GM12891 (cell line): ENCODE results near the gene VSTM2L.

ENCODE experiments used
- DNase-seq: peaks from one replicate; pipeline ENCODE4 v3.0.0; 2011; ENCODE audit warnings: low spot score; ENCODE audit not compliant: insufficient read length
- FAIRE-seq: peaks from 2 replicates; lab custom pipeline; 2011; peaks lifted over from hg19 to GRCh38; lab: Jason Lieb, UNC
- PAX5 ChIP-seq: IDR thresholded peaks from 2 replicates; pipeline ENCODE4 v1.6.1; 2011; ENCODE audit warnings: low read length, moderate library complexity, mild to moderate bottlenecking; ENCODE audit not compliant: insufficient read depth, severe bottlenecking
- POLR2A ChIP-seq: IDR thresholded peaks from 2 replicates; pipeline ENCODE4 v1.6.1; 2011; ENCODE audit warnings: low read depth, low read length, control low read depth
- POLR2AphosphoS5 ChIP-seq: IDR thresholded peaks from 2 replicates; pipeline ENCODE4 v1.6.1; 2011; ENCODE audit warnings: low read depth, low read length, control low read depth
- POU2F2 ChIP-seq: IDR thresholded peaks from 2 replicates; pipeline ENCODE4 v1.6.1; 2011; ENCODE audit warnings: low read depth, mild to moderate bottlenecking, control low read depth, low read length, moderate library complexity
- SPI1 ChIP-seq: IDR thresholded peaks from 2 replicates; pipeline ENCODE4 v1.6.1; 2011; ENCODE audit warnings: low read depth, low read length, control low read depth
- TAF1 ChIP-seq: IDR thresholded peaks from 2 replicates; pipeline ENCODE4 v1.6.1; 2011; ENCODE audit warnings: low read depth, low read length, control low read depth

Gene VSTM2L

DNA sequence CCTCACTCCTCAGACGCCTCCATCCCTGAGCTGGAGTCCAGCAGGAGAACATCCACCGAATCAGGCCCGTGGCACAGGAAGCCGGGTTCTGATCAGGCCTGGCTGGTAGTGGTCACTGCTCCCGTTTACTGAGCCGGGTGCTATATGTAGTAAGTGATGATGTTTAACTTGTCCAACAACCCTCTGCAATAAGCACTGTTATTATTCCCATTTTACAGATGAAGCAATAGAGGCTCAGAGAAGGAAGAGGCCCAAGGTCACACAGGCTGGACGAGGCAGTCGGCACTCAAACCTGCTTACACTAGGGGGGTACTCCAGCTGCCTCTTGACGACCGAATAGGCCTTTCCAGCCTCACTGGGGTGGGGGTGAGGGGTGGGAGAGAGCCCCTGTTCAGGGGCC, 14.3 kb upstream of the VSTM2L start:
- no peak for FAIRE-seq
- DNase-seq, result no peak
- TF ChIP-seq SPI1, result no peak
- no peak for TF ChIP-seq POLR2A
- no peak for TF ChIP-seq PAX5
- TF ChIP-seq TAF1, result no peak
- no peak for TF ChIP-seq POLR2AphosphoS5
- no peak for TF ChIP-seq POU2F2

DNA sequence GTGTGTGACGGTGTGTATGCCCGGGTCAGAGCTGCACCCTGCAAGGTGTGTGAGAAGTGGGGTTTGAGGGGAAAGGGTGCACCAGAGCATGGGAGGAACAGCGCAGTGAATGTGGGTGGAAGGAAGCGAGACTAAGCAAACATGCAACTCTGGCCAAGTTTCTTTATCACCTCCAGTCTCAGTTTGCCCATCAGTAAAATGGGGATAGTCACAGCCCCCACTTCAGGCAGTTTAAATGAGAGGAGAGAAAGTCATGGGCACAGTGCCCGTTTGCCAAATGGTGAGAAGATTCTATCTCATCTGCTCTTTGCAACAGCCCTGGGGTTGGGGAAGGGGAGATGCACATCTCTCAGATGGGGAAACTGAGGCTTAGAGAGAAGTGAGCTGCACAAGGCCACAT, 12.8 kb upstream of the VSTM2L start:
- TF ChIP-seq POU2F2, result no peak
- TF ChIP-seq SPI1, result peak; percentile 30; the same call in 1 of the 2 replicates
- DNase-seq (no peak), FAIRE-seq (peak; percentile 86)

DNA sequence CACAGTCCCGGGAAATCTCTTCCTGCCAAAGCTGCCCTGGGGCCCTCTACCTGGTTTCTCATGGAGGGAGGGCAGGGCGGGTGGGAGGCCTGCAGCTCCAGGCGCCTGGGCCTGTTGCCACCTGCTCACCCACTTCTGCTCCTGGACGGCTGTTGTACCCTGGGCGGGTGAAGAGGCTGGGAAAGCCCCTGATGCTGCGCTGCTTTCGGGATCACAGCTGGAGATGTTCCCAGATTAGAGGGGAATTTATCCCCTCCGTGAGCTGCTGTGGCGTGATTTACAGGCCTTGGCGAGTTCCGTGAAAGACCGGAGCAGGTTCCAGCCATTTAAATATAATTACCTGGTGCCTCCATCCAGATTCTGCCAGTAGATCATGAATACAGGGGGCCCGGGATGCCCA, 12.3 kb upstream of the VSTM2L start:
- no peak for TF ChIP-seq PAX5
- TF ChIP-seq SPI1, result no peak
- no peak for TF ChIP-seq POLR2AphosphoS5
- no peak for TF ChIP-seq POU2F2
- TF ChIP-seq POLR2A, result no peak
- no peak for TF ChIP-seq TAF1
- FAIRE-seq (no peak), DNase-seq (no peak)

GRCh38 chr20:37892001-37892400, 10.9 kb upstream of the VSTM2L start:
- DNase-seq (no peak), FAIRE-seq (no peak)
- TF ChIP-seq POU2F2, result no peak
- no peak for TF ChIP-seq POLR2A
- no peak for TF ChIP-seq POLR2AphosphoS5
- TF ChIP-seq TAF1, result no peak
- TF ChIP-seq SPI1, result no peak
- TF ChIP-seq PAX5, result no peak

- DNase-seq (no peak), FAIRE-seq (no peak)
- no peak for TF ChIP-seq POLR2AphosphoS5
- no peak for TF ChIP-seq POU2F2
- TF ChIP-seq SPI1, result no peak
- TF ChIP-seq POLR2A, result no peak
- no peak for TF ChIP-seq TAF1
- no peak for TF ChIP-seq PAX5
These were observed 9.2 kb upstream of the VSTM2L start for GRCh38 chr20:37893566-37894241.

GRCh38 chr20:37894454-37894853, 8.5 kb upstream of the VSTM2L start:
- TF ChIP-seq POU2F2 (no peak), PAX5 (no peak), SPI1 (no peak), TAF1 (no peak), POLR2AphosphoS5 (no peak), POLR2A (no peak)
- no peak for FAIRE-seq
- DNase-seq, result no peak

DNA sequence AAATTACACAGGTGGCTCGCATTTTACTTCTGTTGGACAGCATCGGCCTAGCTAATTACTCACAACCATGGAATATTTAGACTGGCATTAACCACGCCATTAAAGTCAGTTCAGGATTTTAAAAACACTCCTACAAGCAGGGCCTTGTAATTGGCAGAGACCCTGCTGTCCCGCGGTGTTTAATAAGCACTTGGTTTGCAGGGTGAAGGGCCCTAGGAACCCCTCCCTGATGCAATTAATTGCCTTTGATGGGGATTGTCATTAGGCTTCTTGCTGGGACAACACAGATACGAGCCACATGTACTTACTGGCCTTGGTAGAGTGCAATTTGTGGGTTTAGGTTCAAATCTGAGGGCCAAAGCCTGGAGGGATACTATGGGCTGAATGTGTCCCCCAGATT, 7.8 kb upstream of the VSTM2L start:
- FAIRE-seq (no peak), DNase-seq (no peak)
- TF ChIP-seq PAX5, result no peak
- no peak for TF ChIP-seq TAF1
- no peak for TF ChIP-seq POU2F2
- TF ChIP-seq POLR2A, result no peak
- no peak for TF ChIP-seq POLR2AphosphoS5
- no peak for TF ChIP-seq SPI1

DNA sequence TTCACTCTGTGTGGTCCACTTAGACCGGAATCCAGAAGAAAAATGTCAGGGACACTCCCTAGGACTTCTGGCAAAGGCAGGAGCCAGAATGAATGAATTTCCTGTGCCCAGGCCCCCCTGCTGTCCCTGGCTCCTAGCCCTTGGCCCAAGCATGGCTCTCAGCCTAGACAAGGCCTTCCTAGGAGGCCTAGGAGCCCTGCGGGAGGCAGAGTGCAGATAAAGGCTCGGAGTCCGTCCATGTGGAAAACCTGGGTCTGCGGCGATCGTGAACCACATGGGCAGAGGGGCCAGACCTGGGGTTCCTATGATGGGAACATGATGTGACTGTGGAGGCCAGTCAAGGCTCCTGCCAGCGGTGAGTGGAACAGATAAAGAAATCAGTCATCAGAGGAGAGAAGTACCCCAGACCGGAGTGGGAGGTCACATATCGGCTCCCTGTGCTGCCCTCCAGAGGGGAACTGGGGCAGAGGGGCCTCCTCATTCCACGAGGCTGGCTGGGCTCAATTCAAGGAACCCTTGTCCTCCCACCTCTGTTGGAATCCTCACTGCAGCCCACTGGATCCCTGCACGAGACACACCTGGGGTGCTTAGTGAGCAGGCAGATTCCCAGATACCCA, 5.9 kb upstream of the VSTM2L start:
- no peak for FAIRE-seq
- TF ChIP-seq POLR2AphosphoS5, result no peak
- no peak for TF ChIP-seq POLR2A
- no peak for TF ChIP-seq SPI1
- TF ChIP-seq TAF1, result no peak
- TF ChIP-seq POU2F2, result no peak
- no peak for TF ChIP-seq PAX5
- DNase-seq, result no peak

DNA sequence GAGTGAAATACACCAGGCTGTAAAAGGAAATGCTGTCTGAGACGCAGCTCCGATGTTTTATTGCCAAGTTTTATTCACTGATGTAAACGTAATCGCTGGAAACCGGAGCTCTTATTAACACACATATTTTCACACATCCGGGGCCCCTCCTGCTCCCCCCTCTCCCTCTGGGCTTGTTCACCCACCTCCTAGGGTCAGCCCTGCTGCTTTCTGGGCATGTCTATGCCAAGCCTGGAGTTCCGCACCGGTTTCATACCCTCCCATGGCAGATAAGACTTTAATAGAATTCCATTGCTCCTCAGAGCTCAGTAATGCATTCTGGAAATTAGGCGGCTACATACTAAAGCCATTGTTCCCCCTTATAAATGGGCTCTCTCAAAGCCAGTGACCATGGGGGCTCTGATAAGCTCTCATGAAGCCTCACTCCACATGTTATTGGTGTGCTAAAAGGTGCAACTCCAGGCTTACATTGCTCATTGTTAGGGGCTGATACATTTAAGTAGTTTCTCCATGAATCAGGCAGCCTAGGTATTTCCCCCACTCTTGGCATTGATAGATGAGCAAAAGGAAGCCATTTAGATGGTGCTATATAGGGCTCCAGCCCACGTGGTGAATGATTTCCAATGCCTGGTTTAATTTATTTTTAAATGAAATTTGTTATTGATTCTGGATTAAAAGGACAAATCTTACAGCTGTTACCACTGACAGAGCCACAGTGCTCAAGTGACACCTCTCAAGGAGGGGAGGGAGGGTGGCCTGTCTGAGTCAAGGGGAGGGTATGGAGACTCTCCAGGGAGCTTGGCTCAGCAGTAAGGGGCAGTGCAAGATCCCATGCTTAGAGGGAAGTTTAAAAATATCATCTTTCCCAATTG, 4.5 kb upstream of the VSTM2L start:
- no peak for FAIRE-seq
- TF ChIP-seq PAX5, result no peak
- DNase-seq, result no peak
